Measurements from ENCODE around the gene COLGALT1. TPM values are rescaled to one million over a fixed set of nuclear protein-coding genes. Genes with fewer than 3 reads are reported as not detected.

The COLGALT1 gene
- total and polyA plus RNA-seq, 2 experiments from 2014 or later: 54.9 to 61.3 TPM

DNA sequence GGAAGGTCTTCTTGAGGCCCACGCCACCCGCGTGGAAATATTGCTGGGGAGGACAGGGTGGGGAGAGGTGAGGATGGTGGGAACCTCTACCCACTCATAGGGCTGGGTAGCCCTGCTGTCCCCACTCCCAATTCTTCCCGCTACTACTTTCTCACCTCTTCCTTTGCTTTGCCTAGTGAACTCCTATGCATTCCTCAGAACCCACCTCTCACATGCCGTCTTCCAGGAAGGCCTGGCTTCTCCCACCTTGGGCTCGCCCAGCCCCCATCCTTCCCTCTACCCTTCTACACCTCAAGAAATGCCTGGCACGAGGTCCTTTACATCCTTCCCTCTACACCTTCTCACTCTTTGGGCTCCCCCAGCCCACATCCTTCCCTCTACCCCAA, 62.4 kb downstream of the COLGALT1 start:
- H3K9me2 ChIP-seq (replicated peaks; ENCODE audit: insufficient read depth): no peaks in the 10 kb centered on the region
- no peaks in the 10 kb centered on the region for H3K27me3 ChIP-seq

DNA sequence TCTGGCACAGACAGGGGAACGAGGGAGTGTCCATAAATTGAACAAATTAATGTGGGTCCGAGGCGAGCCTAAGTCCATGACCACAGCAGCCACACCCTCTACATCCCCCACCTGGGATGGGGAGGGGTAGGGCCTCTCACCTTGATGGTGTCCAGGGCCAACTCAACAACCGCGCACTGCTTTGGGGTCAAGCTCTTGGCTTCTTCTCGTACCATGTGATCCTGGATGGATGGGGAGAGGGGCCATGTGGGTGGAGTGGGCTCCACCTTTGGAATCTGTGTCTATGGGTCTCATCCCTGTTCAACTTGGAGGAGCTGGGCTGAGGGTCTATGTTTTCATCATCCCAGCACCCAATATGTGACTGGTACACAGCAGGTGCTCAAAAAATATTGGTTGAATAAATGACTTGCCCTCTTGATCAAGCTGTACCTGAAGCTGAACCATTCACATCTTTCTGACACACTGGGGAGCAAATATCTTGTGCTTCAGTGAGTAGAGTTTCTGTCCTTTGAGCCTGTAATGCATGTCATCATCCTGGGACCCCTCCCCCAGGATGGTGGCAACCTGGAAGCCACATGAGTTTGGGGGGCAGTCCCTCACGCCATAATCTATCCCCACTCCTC, 62.9 kb downstream of the COLGALT1 start:
- Histone ChIP-seq H3K27ac (no peak overlapping the region), H3K36me3 (replicated peaks; ENCODE audit: insufficient read depth, low read depth) (no peaks in the 10 kb centered on the region), H3K4me3 (no peak overlapping the region), H3K79me2 (no peaks in the 10 kb centered on the region), H3K9me3 (ENCODE audit: low read depth) (no peaks in the 10 kb centered on the region), H3K27me3 (no peaks in the 10 kb centered on the region), H3K4me2 (no peak overlapping the region), H4K20me1 (ENCODE audit: insufficient read depth, poor library complexity, severe bottlenecking) (no peaks in the 10 kb centered on the region), H2AFZ (no peak overlapping the region), H3K9me2 (replicated peaks; ENCODE audit: insufficient read depth) (no peaks in the 10 kb centered on the region), H3K4me1 (ENCODE audit: insufficient read depth) (no peaks in the 10 kb centered on the region)
- DNase-seq (ENCODE audit: low spot score): no peak
- WGBS (ENCODE audit: low lambda C conversion rate, missing lambda C conversion rate): 93% methylated on average over 7 of the region's 7 CpGs
- TF ChIP-seq, protein P1, sequence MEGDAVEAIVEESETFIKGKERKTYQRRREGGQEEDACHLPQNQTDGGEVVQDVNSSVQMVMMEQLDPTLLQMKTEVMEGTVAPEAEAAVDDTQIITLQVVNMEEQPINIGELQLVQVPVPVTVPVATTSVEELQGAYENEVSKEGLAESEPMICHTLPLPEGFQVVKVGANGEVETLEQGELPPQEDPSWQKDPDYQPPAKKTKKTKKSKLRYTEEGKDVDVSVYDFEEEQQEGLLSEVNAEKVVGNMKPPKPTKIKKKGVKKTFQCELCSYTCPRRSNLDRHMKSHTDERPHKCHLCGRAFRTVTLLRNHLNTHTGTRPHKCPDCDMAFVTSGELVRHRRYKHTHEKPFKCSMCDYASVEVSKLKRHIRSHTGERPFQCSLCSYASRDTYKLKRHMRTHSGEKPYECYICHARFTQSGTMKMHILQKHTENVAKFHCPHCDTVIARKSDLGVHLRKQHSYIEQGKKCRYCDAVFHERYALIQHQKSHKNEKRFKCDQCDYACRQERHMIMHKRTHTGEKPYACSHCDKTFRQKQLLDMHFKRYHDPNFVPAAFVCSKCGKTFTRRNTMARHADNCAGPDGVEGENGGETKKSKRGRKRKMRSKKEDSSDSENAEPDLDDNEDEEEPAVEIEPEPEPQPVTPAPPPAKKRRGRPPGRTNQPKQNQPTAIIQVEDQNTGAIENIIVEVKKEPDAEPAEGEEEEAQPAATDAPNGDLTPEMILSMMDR (IDR thresholded peaks at IDR 0.05; ENCODE audit: poor library complexity): no peak
- TF ChIP-seq EZH2phosphoT487 (IDR thresholded peaks at IDR 0.05; ENCODE audit: low read depth, severe bottlenecking, unreplicated experiment) (no peak), EZH2 (IDR thresholded peaks at IDR 0.05; ENCODE audit: borderline replicate concordance) (no peak)

More for the DNA sequence above, 62.4 kb downstream of the COLGALT1 start:
- Histone ChIP-seq H3K9me3 (ENCODE audit: low read depth) (no peaks in the 10 kb centered on the region), H4K20me1 (ENCODE audit: insufficient read depth, poor library complexity, severe bottlenecking) (no peaks in the 10 kb centered on the region), H3K4me3 (no peak overlapping the region), H3K36me3 (replicated peaks; ENCODE audit: insufficient read depth, low read depth) (no peaks in the 10 kb centered on the region), H3K4me1 (ENCODE audit: insufficient read depth) (no peaks in the 10 kb centered on the region), H2AFZ (no peak overlapping the region), H3K27ac (no peak overlapping the region), H3K4me2 (no peak overlapping the region), H3K79me2 (no peaks in the 10 kb centered on the region)
- 96% methylated on average over 7 of the region's 7 CpGs for WGBS (ENCODE audit: low lambda C conversion rate, missing lambda C conversion rate)
- no peak for DNase-seq (ENCODE audit: low spot score)
- TF ChIP-seq, protein P1 (IDR thresholded peaks at IDR 0.05; ENCODE audit: poor library complexity): no peak
- TF ChIP-seq EZH2phosphoT487 (IDR thresholded peaks at IDR 0.05; ENCODE audit: low read depth, severe bottlenecking, unreplicated experiment) (no peak), EZH2 (IDR thresholded peaks at IDR 0.05; ENCODE audit: borderline replicate concordance) (no peak)

DNA sequence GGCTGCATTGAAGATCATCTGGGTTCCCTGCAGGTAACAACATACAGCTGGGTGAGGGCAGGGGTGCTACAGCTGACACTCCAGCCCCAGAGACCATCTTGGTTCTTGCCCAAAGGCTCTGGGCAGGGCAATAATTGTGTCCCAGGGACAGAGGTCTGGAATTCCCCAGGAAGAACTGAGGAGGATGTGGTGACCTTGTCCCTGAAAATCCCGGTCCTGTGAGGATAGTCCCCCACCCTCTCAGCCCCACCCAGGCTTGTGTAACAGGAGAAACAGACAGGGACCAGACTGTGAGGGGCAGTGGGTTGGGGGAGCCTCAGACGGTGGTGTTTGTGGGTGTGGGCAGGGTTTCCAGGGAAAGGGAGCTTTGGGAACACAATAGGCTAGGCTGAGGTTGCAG, 63.5 kb downstream of the COLGALT1 start:
- H3K9me2 ChIP-seq (replicated peaks; ENCODE audit: insufficient read depth): no peaks in the 10 kb centered on the region
- H3K4me1 ChIP-seq (ENCODE audit: insufficient read depth): no peaks in the 10 kb centered on the region
- H3K79me2 ChIP-seq: no peaks in the 10 kb centered on the region
- H4K20me1 ChIP-seq (ENCODE audit: insufficient read depth, poor library complexity, severe bottlenecking): no peaks in the 10 kb centered on the region
- DNase-seq (ENCODE audit: low spot score): no peak
- no peaks in the 10 kb centered on the region for H3K27me3 ChIP-seq
- H3K27ac ChIP-seq: no peak overlapping the region
- WGBS (ENCODE audit: low lambda C conversion rate, missing lambda C conversion rate): 37% methylated on average over 2 of the region's 2 CpGs
- H3K9me3 ChIP-seq (ENCODE audit: low read depth): no peaks in the 10 kb centered on the region
- no peak overlapping the region for H3K4me3 ChIP-seq
- H2AFZ ChIP-seq: no peak overlapping the region
- H3K36me3 ChIP-seq (replicated peaks; ENCODE audit: insufficient read depth, low read depth): no peaks in the 10 kb centered on the region
- H3K4me2 ChIP-seq: no peak overlapping the region
- no peak for TF ChIP-seq EZH2phosphoT487 (IDR thresholded peaks at IDR 0.05; ENCODE audit: low read depth, severe bottlenecking, unreplicated experiment)

DNA sequence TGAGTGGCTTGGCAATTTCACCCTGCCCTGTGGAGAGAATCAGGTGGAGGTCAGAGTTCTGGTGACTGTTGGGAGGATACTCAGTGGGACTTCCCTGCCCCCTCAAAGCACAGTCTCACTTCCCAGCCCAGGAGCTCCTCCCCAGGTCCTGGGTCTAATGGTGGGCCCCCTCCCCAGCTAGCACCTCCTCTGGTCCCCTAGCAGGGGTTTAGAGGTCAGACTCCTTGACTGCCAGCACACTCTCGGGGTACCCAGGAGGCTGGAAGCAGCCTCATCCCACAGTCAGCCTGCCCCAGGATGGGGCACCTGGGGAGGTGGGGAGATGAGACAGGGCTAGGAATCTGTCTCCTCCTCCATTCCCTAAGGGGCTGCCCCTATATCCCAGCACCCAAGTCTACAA, 65.2 kb downstream of the COLGALT1 start:
- H3K79me2 ChIP-seq: no peaks in the 10 kb centered on the region
- H3K9me3 ChIP-seq (ENCODE audit: low read depth): no peaks in the 10 kb centered on the region
- H3K4me3 ChIP-seq: no peak overlapping the region
- WGBS (ENCODE audit: low lambda C conversion rate, missing lambda C conversion rate): 91% methylated on average over 1 of the region's 1 CpG
- H3K9me2 ChIP-seq (replicated peaks; ENCODE audit: insufficient read depth): no peaks in the 10 kb centered on the region
- TF ChIP-seq EZH2 (IDR thresholded peaks at IDR 0.05; ENCODE audit: borderline replicate concordance): no peak
- no peak for TF ChIP-seq EZH2phosphoT487 (IDR thresholded peaks at IDR 0.05; ENCODE audit: low read depth, severe bottlenecking, unreplicated experiment)
- no peak overlapping the region for H2AFZ ChIP-seq
- H4K20me1 ChIP-seq (ENCODE audit: insufficient read depth, poor library complexity, severe bottlenecking): no peaks in the 10 kb centered on the region
- no peaks in the 10 kb centered on the region for H3K4me1 ChIP-seq (ENCODE audit: insufficient read depth)
- DNase-seq (ENCODE audit: low spot score): no peak
- H3K4me2 ChIP-seq: no peak overlapping the region
- H3K27me3 ChIP-seq: no peaks in the 10 kb centered on the region
- H3K36me3 ChIP-seq (replicated peaks; ENCODE audit: insufficient read depth, low read depth): no peaks in the 10 kb centered on the region
- H3K27ac ChIP-seq: no peak overlapping the region
